Small intestine (tissue), 7 donors: ENCODE measurements around the gene CAPSL. TPM values are rescaled to one million over a fixed set of nuclear protein-coding genes. Genes with fewer than 3 reads are reported as not detected.
A peak's percentile ranks its signal among the peaks of the same experiment; 100 is the strongest.

ENCODE experiments used
- DNase-seq, 2 donors: peaks; one replicate each; pipeline versions ENCODE4 v3.0.0 to v3.0.0-alpha.2; 2013
- FAIRE-seq: peaks from 2 replicates; lab custom pipeline; 2012; peaks lifted over from hg19 to GRCh38; lab: Jason Lieb, UNC
- H3K27ac ChIP-seq, 3 donors: one replicate each; pipeline ENCODE4 v1.5.1; 2013; ENCODE audit warnings: low read length in 2 of 3, mild to moderate bottlenecking in 2 of 3, control low read depth in 1 of 3, inconsistent platforms in 1 of 3, low read depth in 1 of 3, moderate library complexity in 1 of 3
- H3K27me3 ChIP-seq, 3 donors: one replicate each; pipeline ENCODE4 v1.6.1; 2013; ENCODE audit warnings: low read length in 3 of 3, inconsistent platforms in 1 of 3; ENCODE audit not compliant: control insufficient read depth in 3 of 3, insufficient read depth in 3 of 3
- H3K36me3 ChIP-seq, 3 donors: one replicate each; pipeline ENCODE4 v1.6.1; 2013; ENCODE audit warnings: low read length in 3 of 3, inconsistent platforms in 1 of 3, low read depth in 1 of 3, mild to moderate bottlenecking in 1 of 3, moderate library complexity in 1 of 3; ENCODE audit not compliant: control insufficient read depth in 3 of 3, insufficient read depth in 2 of 3
- H3K4me1 ChIP-seq, 3 donors: one replicate each; pipeline ENCODE4 v1.6.1; 2013; ENCODE audit warnings: low read length in 2 of 3, inconsistent platforms in 1 of 3, low read depth in 1 of 3, mild to moderate bottlenecking in 1 of 3, moderate library complexity in 1 of 3; ENCODE audit not compliant: control insufficient read depth in 3 of 3, insufficient read depth in 2 of 3
- H3K4me3 ChIP-seq, 3 donors: one replicate each; pipeline ENCODE4 v1.5.1; 2013; ENCODE audit warnings: low read length in 3 of 3, control low read depth in 1 of 3, inconsistent platforms in 1 of 3, low read depth in 1 of 3, mild to moderate bottlenecking in 1 of 3, moderate library complexity in 1 of 3
- H3K9me3 ChIP-seq, 2 donors: one replicate each; pipeline ENCODE4 v1.6.1; 2013; ENCODE audit warnings: low read depth in 1 of 2, low read length in 1 of 2; ENCODE audit not compliant: control insufficient read depth in 2 of 2, insufficient read depth in 1 of 2
- WGBS, 3 donors: extraction: QIAGEN DNeasy Blood & Tissue Kit; methylation state at CpG; one replicate each; pipeline ENCODE4 v1.1.7; 2013; 5-methylcytosine and 5-hydroxymethylcytosine counted together
- polyA plus RNA-seq, 4 donors: library from polyadenylated mRNA; stranded (reverse) in 3 of 4; unstranded in 1 of 4; fragments of 200-250 nt in 3 of 4; fragments of 120-200 nt in 1 of 4; gene quantifications; one replicate each; pipeline versions ENCODE4 v1.2.1 to v1.2.3, GENCODE V29; 2013
- donor health status: healthy with polysubstance abuse.
- donor health status: control.
- donor health status: control.
- donor health status: Bipolar disorder and iron deficiency.
- donor health status: healthy.

CAPSL gene
- polyA plus RNA-seq, 4 donors, result 0.55 TPM; not detected in 3

- peaks cover 0 to 12% of the 10 kb centered on the region in 2 donors for H3K9me3 ChIP-seq
- FAIRE-seq, result no peak
- no peaks in the 10 kb centered on the region for H3K36me3 ChIP-seq
- H3K4me1 ChIP-seq, result no peaks in the 10 kb centered on the region
- H3K27me3 ChIP-seq, result peaks cover 0 to 14% (median 3%) of the 10 kb centered on the region in 3 donors
- H3K27ac ChIP-seq, result no peak overlapping the region
- no peak for DNase-seq
- no peak overlapping the region for H3K4me3 ChIP-seq
- WGBS, 3 donors, result 46 to 78% (median 72%) methylated on average over 7 of the region's 7 CpGs
These were observed 16.0 kb downstream of the CAPSL start for GRCh38 chr5:35922468-35922867.

GRCh38 chr5:35921930-35922329 is 16.5 kb downstream of the CAPSL start:
- Histone ChIP-seq H3K9me3 (peaks cover 0 to 12% of the 10 kb centered on the region in 2 donors), H3K4me3 (no peak overlapping the region), H3K4me1 (no peaks in the 10 kb centered on the region), H3K36me3 (no peaks in the 10 kb centered on the region), H3K27ac (no peak overlapping the region), H3K27me3 (peaks cover 0 to 14% (median 3%) of the 10 kb centered on the region in 3 donors)
- FAIRE-seq, result no peak
- no peak for DNase-seq
- WGBS, 3 donors, result 52 to 68% (median 56%) methylated on average over 5 of the region's 5 CpGs

GRCh38 chr5:35920890-35921289 is 17.5 kb downstream of the CAPSL start:
- no peaks in the 10 kb centered on the region for H3K36me3 ChIP-seq
- H3K9me3 ChIP-seq, result peaks cover 0 to 12% of the 10 kb centered on the region in 2 donors
- peaks cover 0 to 12% (median 3%) of the 10 kb centered on the region in 3 donors for H3K27me3 ChIP-seq
- DNase-seq (no peak), FAIRE-seq (no peak)
- no peak overlapping the region for H3K27ac ChIP-seq
- H3K4me3 ChIP-seq, result no peak overlapping the region
- 63 to 76% (median 75%) methylated on average over 11 of the region's 11 CpGs for WGBS, 3 donors
- H3K4me1 ChIP-seq, result no peaks in the 10 kb centered on the region

GRCh38 chr5:35919191-35919590 is 19.2 kb downstream of the CAPSL start:
- FAIRE-seq (no peak), DNase-seq (no peak)
- no peaks in the 10 kb centered on the region for H3K36me3 ChIP-seq
- H3K4me1 ChIP-seq, result no peaks in the 10 kb centered on the region
- H3K27ac ChIP-seq, result no peak overlapping the region
- peaks cover 0 to 6% (median 3%) of the 10 kb centered on the region in 3 donors for H3K27me3 ChIP-seq
- peaks cover 0 to 12% of the 10 kb centered on the region in 2 donors for H3K9me3 ChIP-seq
- WGBS, 3 donors, result 55 to 70% (median 62%) methylated on average over 4 of the region's 4 CpGs
- H3K4me3 ChIP-seq, result no peak overlapping the region

- Histone ChIP-seq H3K4me3 (no peak overlapping the region), H3K4me1 (no peaks in the 10 kb centered on the region), H3K27ac (no peak overlapping the region), H3K27me3 (no peaks in the 10 kb centered on the region), H3K36me3 (no peaks in the 10 kb centered on the region), H3K9me3 (peaks cover 0 to 6% of the 10 kb centered on the region in 2 donors)
- DNase-seq, result peak in 1 of 2 donors; percentile 21
- no peak for FAIRE-seq
These were observed 29.6 kb downstream of the CAPSL start for GRCh38 chr5:35908814-35909213.

GRCh38 chr5:35908228-35908627 is 30.2 kb downstream of the CAPSL start:
- 43 to 61% (median 46%) methylated on average over 1 of the region's 1 CpG for WGBS, 3 donors
- no peak for DNase-seq
- H3K4me3 ChIP-seq, result no peak overlapping the region
- H3K4me1 ChIP-seq, result no peaks in the 10 kb centered on the region
- no peaks in the 10 kb centered on the region for H3K36me3 ChIP-seq
- H3K27me3 ChIP-seq, result no peaks in the 10 kb centered on the region
- FAIRE-seq, result no peak
- H3K27ac ChIP-seq, result no peak overlapping the region
- peaks cover 0 to 6% of the 10 kb centered on the region in 2 donors for H3K9me3 ChIP-seq

GRCh38 chr5:35904443-35905132 is 33.8 kb downstream of the CAPSL start:
- WGBS, 3 donors, result 74 to 85% (median 82%) methylated on average over 11 of the region's 11 CpGs
- DNase-seq (no peak), FAIRE-seq (no peak)
- no peaks in the 10 kb centered on the region for H3K4me1 ChIP-seq
- no peaks in the 10 kb centered on the region for H3K36me3 ChIP-seq
- no peak overlapping the region for H3K27ac ChIP-seq
- no peaks in the 10 kb centered on the region for H3K9me3 ChIP-seq
- H3K27me3 ChIP-seq, result no peaks in the 10 kb centered on the region
- no peak overlapping the region for H3K4me3 ChIP-seq

GRCh38 chr5:35903631-35904203 is 34.7 kb downstream of the CAPSL start:
- Histone ChIP-seq H3K27ac (no peak overlapping the region), H3K4me3 (no peak overlapping the region), H3K9me3 (no peaks in the 10 kb centered on the region), H3K4me1 (no peaks in the 10 kb centered on the region), H3K36me3 (no peaks in the 10 kb centered on the region), H3K27me3 (no peaks in the 10 kb centered on the region)
- no peak for DNase-seq
- 84 to 91% (median 87%) methylated on average over 6 of the region's 6 CpGs for WGBS, 3 donors
- no peak for FAIRE-seq
